ENCODE results near the gene TMED4.

The TMED4 gene

DNA sequence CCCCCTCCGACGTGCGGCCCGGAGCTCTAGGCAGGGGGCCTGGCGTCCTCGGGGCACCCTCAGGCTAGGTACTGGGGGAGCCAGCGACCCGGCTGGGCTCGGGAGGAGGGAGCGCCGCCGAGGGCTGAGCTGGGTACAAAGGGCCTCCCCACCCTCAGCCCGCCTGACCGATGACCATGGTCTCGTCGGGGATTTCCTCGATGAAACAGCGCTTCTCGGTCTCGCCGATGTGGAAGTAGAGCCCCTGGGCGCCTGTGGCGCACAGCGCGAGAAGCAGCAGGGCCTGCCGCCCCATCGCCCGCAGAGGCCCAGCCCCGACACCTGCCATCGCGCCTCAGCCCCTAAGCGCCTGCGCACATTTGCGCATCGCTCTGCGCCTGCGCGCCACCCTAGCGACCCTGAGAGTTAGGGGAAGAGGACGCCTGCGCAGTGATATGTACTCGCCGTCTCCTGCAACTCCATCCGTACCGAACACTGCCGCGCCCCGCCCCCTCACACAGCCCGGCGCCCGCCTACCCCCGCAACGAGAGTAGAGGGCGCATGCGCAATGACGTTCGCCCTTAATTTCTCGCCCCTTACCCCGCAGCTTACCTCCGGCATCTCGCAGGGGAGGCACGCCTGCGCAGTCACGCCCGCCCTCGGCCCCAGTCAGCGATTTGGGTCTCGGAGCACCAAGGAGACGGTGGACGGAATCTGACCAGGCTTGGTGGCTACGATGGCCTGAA, at the start of gene TMED4:
Gene TMED4 (minus strand): TSS at position 353 of the 725 bp plus-strand sequence. CDS start 25 bp downstream, at position 328.
- DNase-seq: peak; percentile 100

DNA sequence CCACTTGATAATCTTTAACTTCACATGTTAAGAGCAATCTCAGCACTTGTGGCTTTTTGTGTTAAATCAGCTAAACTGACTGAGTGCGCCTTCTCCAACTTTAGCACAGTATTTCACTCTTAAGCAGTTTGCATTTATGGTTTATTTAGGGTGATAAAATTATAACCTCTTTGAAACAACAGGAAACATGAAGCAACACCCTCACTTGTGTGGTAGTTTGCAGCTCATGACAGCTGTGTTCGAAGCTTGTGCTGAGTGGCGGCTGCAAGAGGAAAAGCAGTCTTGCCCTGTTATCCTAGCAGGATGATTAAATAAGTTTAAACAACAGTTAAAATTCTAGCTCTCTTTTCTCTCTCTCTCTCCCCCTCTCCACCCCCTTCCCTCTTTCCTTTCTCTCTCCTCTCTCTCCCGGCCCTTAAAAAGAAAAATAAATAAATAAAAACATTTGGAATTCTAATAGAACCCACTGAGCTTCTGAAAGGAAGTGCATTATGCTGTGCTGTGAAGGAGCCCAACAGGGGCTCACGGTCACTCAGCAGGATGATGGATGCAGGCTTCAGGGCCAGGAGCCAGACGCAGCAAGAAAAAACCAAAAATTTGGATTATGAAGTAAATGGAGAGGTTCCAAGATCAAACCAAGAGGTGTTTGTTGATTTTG, 49.6 kb upstream of the TMED4 start:
- DNase-seq: no peak

DNA sequence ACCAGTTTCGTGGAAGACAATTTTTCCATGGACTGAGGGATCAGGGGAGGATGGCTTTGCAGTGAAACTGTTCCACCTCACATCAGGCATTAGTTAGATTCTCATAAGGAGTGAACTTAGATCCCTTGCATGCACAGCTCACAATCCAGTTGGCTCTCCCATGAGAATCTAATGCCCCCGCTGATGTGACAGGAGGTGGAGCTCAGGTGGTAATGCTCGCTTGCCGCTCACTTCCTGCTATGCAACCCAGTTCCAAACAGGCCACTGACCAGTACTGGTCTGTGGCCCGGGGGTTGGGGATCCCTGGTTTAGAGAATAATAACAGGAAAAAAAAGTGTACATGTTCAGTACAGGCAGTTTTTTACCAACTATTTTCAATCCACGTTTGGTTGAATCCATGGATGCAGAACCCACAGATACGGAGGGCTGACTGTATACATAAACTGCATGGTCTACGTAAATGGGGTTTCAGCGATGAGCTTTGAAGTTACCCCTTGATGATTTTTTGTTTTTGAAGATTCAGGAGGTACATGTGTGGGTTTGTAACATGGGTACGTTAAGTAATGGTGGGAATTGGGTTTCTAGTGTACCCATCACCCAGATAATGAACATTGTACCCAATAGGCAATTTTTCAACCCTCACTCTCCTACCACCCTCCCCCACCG, 48.9 kb upstream of the TMED4 start:
- DNase-seq: no peak

DNA sequence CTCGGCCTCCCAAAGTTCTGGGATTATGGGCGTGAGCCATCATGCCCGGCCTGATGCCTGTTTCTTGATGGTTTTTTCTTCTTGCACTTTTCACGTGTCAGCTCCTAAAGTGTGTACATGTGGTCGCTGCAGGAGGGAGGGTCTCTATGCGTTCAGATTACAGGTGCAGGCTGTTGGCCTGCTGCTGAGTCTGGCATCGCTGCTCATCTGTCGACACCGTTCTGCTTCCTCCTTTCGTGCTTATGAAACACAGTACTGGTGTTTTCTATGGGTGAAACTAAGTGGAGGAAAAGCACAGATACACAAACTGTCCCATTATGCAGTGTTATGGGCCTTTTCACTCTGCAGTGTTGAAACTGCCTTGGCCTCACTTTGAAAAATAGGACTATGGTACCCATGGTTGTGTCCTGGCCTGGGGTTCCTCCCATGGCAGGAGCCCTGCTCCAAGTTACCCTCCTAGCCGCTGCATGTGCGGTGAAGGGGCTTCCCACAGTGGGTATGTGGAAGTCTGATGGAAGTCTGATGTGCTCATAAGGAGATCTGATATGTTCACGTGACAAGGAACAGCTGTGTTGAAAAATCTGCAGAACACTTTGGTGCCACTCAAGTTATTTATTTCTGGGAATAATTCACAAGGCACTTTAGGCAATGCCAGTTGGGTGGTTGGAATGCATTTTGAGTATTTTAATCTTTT, 47.9 kb upstream of the TMED4 start:
- no peak for DNase-seq

GRCh38 chr7:44626620-44627019, 44.6 kb upstream of the TMED4 start:
- no peak for DNase-seq

DNA sequence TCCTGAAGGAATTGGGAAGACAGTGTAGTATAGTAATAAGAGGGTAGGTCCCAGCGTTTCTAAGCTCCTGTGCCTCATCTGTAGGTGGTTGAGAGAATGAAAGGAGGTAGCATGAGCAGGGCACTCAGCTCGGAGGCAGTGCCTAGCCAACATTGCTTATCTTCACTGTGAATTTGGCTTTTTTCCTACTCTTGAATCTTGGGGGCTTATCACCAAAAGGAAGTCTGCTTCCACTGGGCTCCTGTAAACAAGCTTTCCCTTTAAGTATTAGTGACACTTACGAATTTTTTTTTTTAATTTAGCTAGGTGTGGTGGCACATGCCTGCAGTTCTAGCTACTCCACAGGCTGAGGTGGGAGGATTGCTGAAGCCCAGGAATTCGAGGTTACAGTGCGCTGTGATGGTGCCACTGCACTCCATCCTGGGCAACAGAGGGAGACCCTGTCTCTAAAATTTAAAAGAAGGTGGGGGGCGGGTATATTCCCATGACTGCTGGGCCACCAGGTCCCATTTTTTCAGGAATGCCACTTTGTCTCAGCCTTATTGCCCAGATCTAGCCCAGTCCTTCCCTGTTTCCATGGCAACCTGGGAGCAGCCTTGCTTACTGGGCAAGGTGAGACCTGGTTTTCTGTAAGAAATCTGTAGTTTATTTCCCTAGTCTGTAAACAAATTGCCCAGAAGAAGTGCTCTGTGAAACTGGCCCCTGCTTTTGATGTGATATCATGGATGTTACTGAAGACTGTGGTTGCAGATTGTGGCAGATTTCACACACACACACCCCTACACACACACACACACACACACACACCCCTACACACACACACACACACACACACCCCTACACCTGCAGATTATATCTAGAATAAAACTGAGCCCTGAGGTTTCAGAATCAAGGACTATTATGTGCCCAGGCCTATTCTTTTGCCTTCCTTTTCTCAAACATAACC, 43.8 kb upstream of the TMED4 start:
- no peak for DNase-seq

DNA sequence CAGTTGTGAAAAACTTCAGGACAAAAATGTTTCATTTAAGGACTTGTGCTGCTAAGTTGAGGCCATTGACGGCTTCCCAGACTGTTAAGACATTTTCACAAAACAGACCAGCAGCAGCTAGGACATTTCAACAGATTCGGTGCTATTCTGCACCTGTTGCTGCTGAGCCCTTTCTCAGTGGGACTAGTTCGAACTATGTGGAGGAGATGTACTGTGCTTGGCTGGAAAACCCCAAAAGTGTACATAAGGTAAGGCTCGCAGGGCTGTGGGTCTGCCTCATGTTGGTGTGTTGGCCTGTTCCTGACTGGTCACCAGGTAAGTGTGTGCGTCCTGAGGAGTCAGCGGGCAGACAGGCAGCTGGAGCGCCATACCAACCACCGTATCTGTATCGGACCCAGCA, 42.3 kb upstream of the TMED4 start:
- no peak for DNase-seq

DNA sequence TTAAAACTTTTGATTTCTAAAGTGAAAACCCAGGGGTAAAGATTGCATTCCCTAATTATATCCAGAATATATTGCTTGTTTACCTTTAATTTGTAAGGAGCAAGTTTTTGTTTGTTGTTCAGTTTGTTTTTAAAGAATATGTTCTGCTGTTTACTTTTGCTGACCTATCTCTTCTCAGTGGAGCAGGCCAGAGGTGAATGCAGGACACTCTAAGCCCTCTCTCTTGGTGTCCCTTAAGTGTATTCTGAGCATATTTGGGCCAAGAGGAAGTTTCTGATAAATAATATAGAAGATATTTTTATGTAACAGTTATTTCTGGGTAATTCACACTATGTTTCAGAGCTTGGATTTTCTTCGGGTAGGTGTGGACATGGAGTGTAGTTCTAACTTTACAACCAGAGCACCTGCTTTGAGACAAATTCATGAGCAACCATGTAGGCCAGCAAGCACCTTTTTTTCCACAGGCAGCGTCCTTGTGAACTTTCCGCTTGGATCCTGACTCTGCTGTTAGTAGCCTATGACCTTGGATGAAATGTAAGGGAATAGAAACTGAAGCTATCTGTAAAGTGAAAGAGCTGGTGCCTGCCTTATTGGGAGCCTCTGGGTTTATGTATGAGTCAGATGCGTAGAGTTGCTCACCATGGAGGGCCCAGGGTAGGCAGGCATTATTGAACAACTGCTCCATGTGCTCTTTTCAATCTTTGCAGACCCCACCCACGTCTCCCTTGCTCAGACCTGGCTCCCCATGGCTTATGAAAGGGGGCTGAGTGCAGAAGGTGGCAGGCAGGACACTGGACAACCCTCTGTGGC, 40.5 kb upstream of the TMED4 start:
- DNase-seq: no peak

GRCh38 chr7:44621750-44622103, 39.7 kb upstream of the TMED4 start:
- no peak for DNase-seq

GRCh38 chr7:44621034-44621749, 39.2 kb upstream of the TMED4 start:
- no peak for DNase-seq

DNA sequence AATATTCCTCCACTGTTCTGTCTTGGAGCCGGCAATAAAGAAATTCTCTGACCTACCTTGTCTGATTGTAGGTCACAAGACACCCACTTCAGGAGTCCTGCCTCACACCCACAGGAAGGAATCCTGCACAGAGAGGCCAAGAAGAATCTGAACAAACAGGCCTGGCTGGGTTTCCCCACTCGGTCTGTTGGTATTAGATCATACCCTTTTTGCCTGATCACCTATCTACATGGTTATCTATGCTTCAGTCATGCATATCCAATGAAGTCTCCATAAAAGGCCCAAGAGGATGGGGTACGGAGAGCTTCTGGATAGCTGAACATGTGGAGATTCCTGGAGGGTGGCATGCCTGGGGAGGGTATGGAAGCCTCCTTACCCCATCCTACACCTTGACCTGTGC, 36.7 kb upstream of the TMED4 start:
- DNase-seq: no peak

- no peak for DNase-seq
These were observed 36.0 kb upstream of the TMED4 start for GRCh38 chr7:44618045-44618444.

DNA sequence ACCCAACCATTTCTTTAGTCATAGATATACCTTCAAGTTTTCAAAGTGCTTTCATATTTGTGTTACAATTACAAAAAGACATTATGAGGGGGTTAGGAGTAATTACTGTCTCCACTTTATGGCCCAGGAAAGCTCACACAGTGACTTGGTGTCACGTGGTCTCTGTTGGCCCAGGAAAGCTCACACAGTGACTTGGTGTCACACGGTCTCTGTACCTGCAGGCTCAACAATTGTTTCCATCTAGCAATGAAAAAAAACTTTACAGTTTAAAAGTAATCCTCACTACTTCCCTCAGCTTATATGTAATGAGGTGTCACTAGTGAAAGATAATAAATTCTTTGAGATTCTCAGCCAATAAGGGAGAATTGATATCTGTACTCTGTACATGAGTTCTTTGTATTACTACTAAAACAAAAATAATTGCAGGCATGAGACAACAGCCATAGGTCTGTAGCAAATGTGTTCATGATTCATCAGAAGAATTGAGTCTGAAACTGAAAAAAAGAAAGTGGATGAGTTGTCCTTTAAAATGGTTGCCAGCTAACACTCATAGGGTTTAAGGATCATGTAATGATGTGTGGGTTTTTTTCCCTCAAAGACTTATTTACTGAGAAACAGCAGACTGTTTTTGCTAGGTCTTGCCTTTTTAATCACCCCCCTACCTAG, 35.3 kb upstream of the TMED4 start:
- DNase-seq: no peak

- no peak for DNase-seq
These were observed 34.5 kb upstream of the TMED4 start for GRCh38 chr7:44616545-44616944.

GRCh38 chr7:44615793-44616192, 33.8 kb upstream of the TMED4 start:
- DNase-seq: no peak

DNA sequence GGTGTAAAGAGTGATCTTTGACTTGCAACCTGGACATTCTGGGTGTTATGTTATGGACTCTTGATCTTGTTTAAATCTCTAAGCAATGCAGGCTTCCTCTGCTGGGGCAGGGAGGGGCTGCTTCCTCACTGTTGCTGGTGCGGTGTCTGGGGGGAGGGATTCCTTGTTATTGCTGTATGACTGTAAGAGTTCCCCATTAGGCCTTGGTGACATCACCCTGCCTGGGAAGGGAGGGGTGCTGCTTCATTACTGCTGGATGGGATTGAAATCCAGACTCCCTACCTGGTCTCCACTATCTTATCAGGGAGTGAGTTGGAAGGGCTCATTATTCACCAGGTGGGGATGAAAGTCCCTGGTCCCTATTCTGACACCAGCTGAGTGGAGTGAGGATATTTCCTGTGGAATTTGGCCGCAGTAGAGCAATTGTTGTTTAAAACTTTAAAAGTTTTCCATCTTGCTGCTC, 33.1 kb upstream of the TMED4 start:
- DNase-seq: no peak

- no peak for DNase-seq
These were observed 27.8 kb upstream of the TMED4 start for GRCh38 chr7:44609829-44610228.

DNA sequence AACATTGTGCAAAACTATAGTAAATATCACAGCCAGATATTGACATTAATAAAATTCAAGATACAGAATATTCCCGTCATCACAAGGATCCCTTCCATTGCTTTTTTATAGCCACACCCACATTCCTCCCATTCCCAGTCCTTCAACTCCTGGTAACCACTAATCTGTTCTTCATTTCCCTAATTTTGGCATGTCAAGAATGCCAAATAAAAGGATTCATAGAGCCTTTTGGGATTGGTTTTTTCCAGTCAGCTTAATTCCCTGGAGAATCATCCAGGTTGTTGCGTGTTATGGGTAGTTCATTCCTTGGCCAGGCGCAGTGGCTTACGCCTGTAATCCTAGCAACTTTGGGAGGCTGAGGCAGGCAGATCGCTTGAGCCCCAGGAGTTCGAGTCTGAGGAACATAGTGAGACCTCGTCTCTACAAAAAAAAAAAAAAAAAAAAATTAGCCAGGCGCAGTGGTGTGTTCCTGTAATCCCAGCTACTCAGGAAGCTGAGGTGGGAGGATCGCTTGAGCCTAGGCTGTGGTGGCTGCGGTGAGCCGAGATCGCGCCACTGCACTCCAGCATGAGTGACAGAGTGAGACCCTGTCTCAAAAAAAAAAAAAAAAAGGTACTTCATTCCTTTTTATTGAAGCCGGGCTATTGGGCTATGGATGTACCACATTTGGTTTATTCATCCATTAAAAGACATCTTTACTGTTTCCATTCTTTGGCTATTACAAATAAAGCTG, 27.1 kb upstream of the TMED4 start:
- no peak for DNase-seq

All from left hindlimb (tissue), 1 donor.